NT2/D1 (cell line): ENCODE results near the gene PRKCH.

Experiments
- DNase-seq: peaks from one replicate; pipeline ENCODE4 v3.0.0-alpha.2; 2011; ENCODE audit warnings: low read depth, low spot score
- H3K27me3 ChIP-seq: 2 replicates; pipeline ENCODE4 v1.6.0; 2011; ENCODE audit warnings: mild to moderate bottlenecking; ENCODE audit not compliant: insufficient read length, insufficient read depth
- H3K36me3 ChIP-seq: 2 replicates; pipeline ENCODE4 v1.6.1; 2011; ENCODE audit warnings: mild to moderate bottlenecking, low read length, mixed read lengths; ENCODE audit not compliant: insufficient read depth, insufficient read length
- H3K4me1 ChIP-seq: 2 replicates; pipeline ENCODE4 v1.5.1; 2011; ENCODE audit not compliant: insufficient read depth, insufficient read length
- H3K4me3 ChIP-seq: 2 replicates; pipeline ENCODE4 v1.5.1; 2011; ENCODE audit warnings: low read depth; ENCODE audit not compliant: insufficient read length
- H3K9ac ChIP-seq: 2 replicates; pipeline ENCODE4 v1.6.0; 2011; ENCODE audit warnings: low read depth; ENCODE audit not compliant: insufficient read length
- H3K9me3 ChIP-seq: 2 replicates; pipeline ENCODE4 v1.5.1; 2011; ENCODE audit warnings: mild to moderate bottlenecking, low read length; ENCODE audit not compliant: insufficient read depth
- SUZ12 ChIP-seq: IDR thresholded peaks from 2 replicates; pipeline ENCODE4 v1.6.1; 2011; ENCODE audit not compliant: insufficient read length, insufficient read depth; ENCODE audit errors: extremely low read depth
- YY1 ChIP-seq: IDR thresholded peaks from 2 replicates; pipeline ENCODE4 v1.6.1; 2011; ENCODE audit not compliant: insufficient read length, insufficient read depth
- ZNF274 ChIP-seq: IDR thresholded peaks from 2 replicates; pipeline ENCODE4 v1.6.1; 2011; ENCODE audit warnings: mild to moderate bottlenecking, low read depth, low read length

Gene PRKCH

GRCh38 chr14:61471297-61472005, 150.1 kb downstream of the PRKCH start:
- Histone ChIP-seq H3K4me3 (no peak overlapping the region), H3K27me3 (no peaks in the 10 kb centered on the region), H3K9ac (no peak overlapping the region), H3K4me1 (peaks cover 1% of the 10 kb centered on the region), H3K9me3 (no peaks in the 10 kb centered on the region), H3K36me3 (no peaks in the 10 kb centered on the region)
- no peak for DNase-seq
- no peak for TF ChIP-seq SUZ12
- TF ChIP-seq ZNF274: no peak
- no peak for TF ChIP-seq YY1

- no peak for DNase-seq
- Histone ChIP-seq H3K4me1 (peaks cover 1% of the 10 kb centered on the region), H3K9ac (no peak overlapping the region), H3K9me3 (no peaks in the 10 kb centered on the region), H3K4me3 (no peak overlapping the region), H3K27me3 (no peaks in the 10 kb centered on the region), H3K36me3 (no peaks in the 10 kb centered on the region)
- no peak for TF ChIP-seq SUZ12
- TF ChIP-seq ZNF274: no peak
- TF ChIP-seq YY1: no peak
These were observed 150.8 kb downstream of the PRKCH start for GRCh38 chr14:61472011-61472672.

DNA sequence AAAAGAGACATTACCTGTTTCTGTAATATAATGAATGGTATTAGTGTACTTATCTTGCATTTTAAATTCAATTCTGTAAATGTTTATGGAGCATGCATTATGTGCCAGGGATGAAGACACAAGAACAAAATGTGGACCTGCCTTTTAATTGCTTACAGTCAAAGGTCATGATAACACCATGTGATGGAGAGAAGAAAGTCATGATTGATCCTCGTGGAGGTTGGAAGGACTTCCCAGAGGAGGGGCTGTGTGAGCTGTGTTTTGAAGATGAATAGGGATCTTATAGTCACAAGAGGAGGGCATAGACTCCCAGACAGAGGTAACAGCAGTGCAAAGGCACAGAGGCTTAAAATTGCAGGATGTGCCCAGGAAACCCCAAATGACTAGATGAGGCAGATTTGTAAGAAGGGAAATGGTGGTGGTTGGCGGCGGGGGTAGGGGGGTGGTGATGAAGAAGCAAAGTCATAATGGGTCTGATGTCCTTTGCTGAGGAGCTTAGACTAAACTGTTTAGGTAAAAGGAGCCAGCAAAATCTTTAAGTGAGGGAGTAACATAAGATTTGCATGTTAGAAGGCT, 151.5 kb downstream of the PRKCH start:
- Histone ChIP-seq H3K9me3 (no peaks in the 10 kb centered on the region), H3K9ac (no peak overlapping the region), H3K4me3 (no peak overlapping the region), H3K4me1 (peaks cover 1% of the 10 kb centered on the region), H3K36me3 (no peaks in the 10 kb centered on the region), H3K27me3 (no peaks in the 10 kb centered on the region)
- no peak for DNase-seq
- no peak for TF ChIP-seq YY1
- TF ChIP-seq ZNF274: no peak
- TF ChIP-seq SUZ12: no peak

GRCh38 chr14:61474015-61474414, 152.6 kb downstream of the PRKCH start:
- Histone ChIP-seq H3K9ac (no peak overlapping the region), H3K36me3 (no peaks in the 10 kb centered on the region), H3K4me3 (no peak overlapping the region), H3K4me1 (peaks cover 1% of the 10 kb centered on the region), H3K9me3 (no peaks in the 10 kb centered on the region), H3K27me3 (no peaks in the 10 kb centered on the region)
- DNase-seq: no peak
- TF ChIP-seq SUZ12 (no peak), YY1 (no peak), ZNF274 (no peak)

GRCh38 chr14:61474701-61475100, 153.3 kb downstream of the PRKCH start:
- Histone ChIP-seq H3K4me1 (peaks cover 3% of the 10 kb centered on the region), H3K9me3 (no peaks in the 10 kb centered on the region), H3K9ac (no peak overlapping the region), H3K4me3 (no peak overlapping the region), H3K27me3 (no peaks in the 10 kb centered on the region), H3K36me3 (no peaks in the 10 kb centered on the region)
- no peak for TF ChIP-seq ZNF274
- no peak for TF ChIP-seq SUZ12
- TF ChIP-seq YY1: no peak
- no peak for DNase-seq

- no peak overlapping the region for H3K4me3 ChIP-seq
- TF ChIP-seq SUZ12: no peak
- TF ChIP-seq YY1: no peak
- TF ChIP-seq ZNF274: no peak
- peak; percentile 39 for DNase-seq
- H3K27me3 ChIP-seq: no peaks in the 10 kb centered on the region
- H3K4me1 ChIP-seq: peaks cover 5% of the 10 kb centered on the region
- H3K36me3 ChIP-seq: no peaks in the 10 kb centered on the region
- no peaks in the 10 kb centered on the region for H3K9me3 ChIP-seq
- H3K9ac ChIP-seq: no peak overlapping the region
These were observed 153.9 kb downstream of the PRKCH start for GRCh38 chr14:61475316-61475715.

- no peak for TF ChIP-seq ZNF274
- H3K4me1 ChIP-seq: peaks cover 5% of the 10 kb centered on the region
- no peak overlapping the region for H3K4me3 ChIP-seq
- no peaks in the 10 kb centered on the region for H3K9me3 ChIP-seq
- no peaks in the 10 kb centered on the region for H3K27me3 ChIP-seq
- DNase-seq: no peak
- H3K9ac ChIP-seq: no peak overlapping the region
- no peaks in the 10 kb centered on the region for H3K36me3 ChIP-seq
These were observed 154.8 kb downstream of the PRKCH start for GRCh38 chr14:61476105-61476753.
